ENCODE results near the gene BLM.
A peak's percentile ranks its signal among the peaks of the same experiment; 100 is the strongest.

Gene BLM

GRCh38 chr15:90691369-90691768 lies 25.8 kb upstream of the BLM start:
- in situ Hi-C loops (cut with MboI; ENCODE audit: low sequenced_read_pairs, unreplicated experiment): loop anchor here (5.0 to 10.0 kb wide), 2 partner anchors 34 to 193 kb away; partner anchors contain the start of gene FES
- no peak for TF ChIP-seq CTCF (IDR thresholded peaks at IDR 0.05; ENCODE audit: borderline replicate concordance, control extremely low read depth, extremely low read depth, insufficient read depth, missing control alignments)
- no peak for DNase-seq (ENCODE audit: low spot score)

GRCh38 chr15:90691982-90692773 lies 25.0 kb upstream of the BLM start:
- in situ Hi-C loops (cut with MboI; ENCODE audit: low sequenced_read_pairs, unreplicated experiment): loop anchor here (5.0 to 10.0 kb wide), 2 partner anchors 35 to 193 kb away; partner anchors contain the start of gene FES
- DNase-seq (ENCODE audit: low spot score): peak; percentile 58
- TF ChIP-seq CTCF (IDR thresholded peaks at IDR 0.05; ENCODE audit: borderline replicate concordance, control extremely low read depth, extremely low read depth, insufficient read depth, missing control alignments): no peak

GRCh38 chr15:90694987-90695386 lies 22.2 kb upstream of the BLM start:
- in situ Hi-C loops (cut with MboI; ENCODE audit: low sequenced_read_pairs, unreplicated experiment): loop anchor here (5.0 to 10.0 kb wide), 2 partner anchors 38 to 190 kb away; partner anchors contain the start of gene FES
- no peak for TF ChIP-seq CTCF (IDR thresholded peaks at IDR 0.05; ENCODE audit: borderline replicate concordance, control extremely low read depth, extremely low read depth, insufficient read depth, missing control alignments)
- DNase-seq (ENCODE audit: low spot score): no peak

- in situ Hi-C loops (cut with MboI; ENCODE audit: low sequenced_read_pairs, unreplicated experiment): loop anchor here (10.0 kb wide), 1 partner anchor 188 kb away; the partner anchor contains the start of gene FES
- peak; percentile 47 for DNase-seq (ENCODE audit: low spot score)
- TF ChIP-seq CTCF (IDR thresholded peaks at IDR 0.05; ENCODE audit: borderline replicate concordance, control extremely low read depth, extremely low read depth, insufficient read depth, missing control alignments): no peak
These were observed 20.0 kb upstream of the BLM start for GRCh38 chr15:90697175-90697574.

- no peak for DNase-seq (ENCODE audit: low spot score)
- in situ Hi-C loops (cut with MboI; ENCODE audit: low sequenced_read_pairs, unreplicated experiment): loop anchor here (10.0 kb wide), 1 partner anchor 186 kb away; the partner anchor contains the start of gene FES
- no peak for TF ChIP-seq CTCF (IDR thresholded peaks at IDR 0.05; ENCODE audit: borderline replicate concordance, control extremely low read depth, extremely low read depth, insufficient read depth, missing control alignments)
These were observed 18.5 kb upstream of the BLM start for GRCh38 chr15:90698629-90699028.

GRCh38 chr15:90701048-90701447 lies 16.1 kb upstream of the BLM start:
- DNase-seq (ENCODE audit: low spot score): no peak
- in situ Hi-C loops (cut with MboI; ENCODE audit: low sequenced_read_pairs, unreplicated experiment): no loop called here
- no peak for TF ChIP-seq CTCF (IDR thresholded peaks at IDR 0.05; ENCODE audit: borderline replicate concordance, control extremely low read depth, extremely low read depth, insufficient read depth, missing control alignments)
